GM10266 (cell line): ENCODE results near the gene S100A8.

Source experiments
- DNase-seq: peaks from one replicate; pipeline ENCODE4 v3.0.0; 2012; ENCODE audit errors: extremely low spot score
- TF ChIP-seq, protein P1 (sequence below): IDR thresholded peaks from 2 replicates; pipeline ENCODE4 v1.5.1; 2012; ENCODE audit warnings: mild to moderate bottlenecking, low read depth; ENCODE audit not compliant: control insufficient read depth, insufficient read depth; ENCODE audit errors: missing control alignments

The S100A8 gene

GRCh38 chr1:153390938-153391710 lies at the start of gene S100A8:
S100A8 (minus strand) TSS chr1:153391073; CDS start chr1:153390535, 538 bp downstream.
- no peak for DNase-seq
- TF ChIP-seq, protein P1, sequence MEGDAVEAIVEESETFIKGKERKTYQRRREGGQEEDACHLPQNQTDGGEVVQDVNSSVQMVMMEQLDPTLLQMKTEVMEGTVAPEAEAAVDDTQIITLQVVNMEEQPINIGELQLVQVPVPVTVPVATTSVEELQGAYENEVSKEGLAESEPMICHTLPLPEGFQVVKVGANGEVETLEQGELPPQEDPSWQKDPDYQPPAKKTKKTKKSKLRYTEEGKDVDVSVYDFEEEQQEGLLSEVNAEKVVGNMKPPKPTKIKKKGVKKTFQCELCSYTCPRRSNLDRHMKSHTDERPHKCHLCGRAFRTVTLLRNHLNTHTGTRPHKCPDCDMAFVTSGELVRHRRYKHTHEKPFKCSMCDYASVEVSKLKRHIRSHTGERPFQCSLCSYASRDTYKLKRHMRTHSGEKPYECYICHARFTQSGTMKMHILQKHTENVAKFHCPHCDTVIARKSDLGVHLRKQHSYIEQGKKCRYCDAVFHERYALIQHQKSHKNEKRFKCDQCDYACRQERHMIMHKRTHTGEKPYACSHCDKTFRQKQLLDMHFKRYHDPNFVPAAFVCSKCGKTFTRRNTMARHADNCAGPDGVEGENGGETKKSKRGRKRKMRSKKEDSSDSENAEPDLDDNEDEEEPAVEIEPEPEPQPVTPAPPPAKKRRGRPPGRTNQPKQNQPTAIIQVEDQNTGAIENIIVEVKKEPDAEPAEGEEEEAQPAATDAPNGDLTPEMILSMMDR, result no peak

GRCh38 chr1:153439273-153439672 lies 48.4 kb upstream of the S100A8 start:
- TF ChIP-seq, protein P1, result no peak
- DNase-seq, result no peak

DNA sequence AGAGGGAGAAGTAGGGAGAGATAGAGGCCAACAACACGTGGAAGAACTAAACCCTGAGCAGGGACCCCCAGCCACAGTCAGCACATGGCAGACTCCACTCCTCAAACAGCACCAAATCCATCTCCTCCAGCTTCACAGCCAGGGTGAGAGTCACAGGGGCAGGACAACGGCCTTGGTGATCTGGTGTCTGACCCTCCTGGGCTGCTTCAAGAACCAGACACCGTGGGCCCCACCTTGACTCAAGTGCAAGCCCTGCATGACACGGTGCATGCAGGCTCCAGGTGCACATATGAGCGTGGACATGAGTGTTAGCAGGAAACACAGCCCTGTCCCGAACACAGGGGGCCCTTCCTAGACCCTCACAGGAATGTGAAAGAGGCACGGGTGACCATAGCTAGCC lies 47.7 kb upstream of the S100A8 start:
- TF ChIP-seq, protein P1, result no peak
- DNase-seq, result no peak

DNA sequence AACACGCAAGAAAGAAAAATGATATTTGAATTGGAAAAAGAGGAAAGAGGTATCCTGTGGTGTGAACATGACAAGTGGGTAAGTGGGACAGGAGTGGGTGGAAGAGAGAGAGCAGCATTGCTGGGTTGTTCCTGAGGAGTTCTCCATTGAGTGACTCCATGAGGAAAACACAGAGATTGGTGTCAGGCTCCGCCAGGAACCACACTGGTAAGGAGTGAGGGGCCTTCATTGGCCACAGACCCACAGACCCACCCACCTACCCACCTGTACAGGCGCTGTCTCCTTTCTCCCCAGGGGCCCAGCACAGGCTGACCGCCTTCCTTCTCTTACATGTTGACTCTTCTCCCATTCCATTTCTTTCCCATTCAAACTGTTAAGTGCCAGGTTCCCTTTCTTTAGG lies 46.4 kb upstream of the S100A8 start:
- TF ChIP-seq, protein P1, result no peak
- no peak for DNase-seq

DNA sequence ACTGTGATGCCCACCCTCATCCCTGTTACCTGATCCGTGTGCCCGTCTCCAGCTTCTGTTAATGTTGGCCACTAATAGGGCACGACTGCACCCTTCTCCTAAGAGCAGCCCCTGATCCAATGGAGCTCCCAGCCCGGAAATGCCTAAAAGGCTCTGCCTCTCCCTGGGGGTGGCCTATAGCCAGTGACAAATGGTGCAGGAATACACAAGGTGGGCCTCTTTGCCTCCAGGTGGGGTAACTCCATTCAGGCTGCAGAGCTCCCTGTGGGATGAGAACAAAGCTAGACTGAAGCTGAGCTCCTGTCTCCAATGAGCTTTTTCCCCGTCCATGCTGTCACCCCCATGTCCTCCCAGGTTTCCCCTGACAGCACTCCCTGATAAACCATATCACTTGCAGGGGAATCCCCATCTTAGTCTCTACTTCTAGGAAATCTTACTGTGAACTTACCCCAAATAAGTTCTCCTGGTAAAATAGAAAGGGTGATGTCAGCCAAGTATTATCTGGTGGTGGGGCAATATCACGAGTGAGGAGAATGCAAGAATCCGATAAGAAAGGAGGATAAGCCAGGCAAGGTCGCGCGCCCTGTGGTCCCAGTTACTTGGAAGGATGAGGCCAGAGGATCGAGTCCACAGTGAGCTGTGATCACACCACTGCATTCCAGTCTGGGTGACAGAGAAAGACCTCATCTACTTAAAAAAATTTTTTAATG lies 44.0 kb upstream of the S100A8 start:
- TF ChIP-seq, protein P1, result no peak
- no peak for DNase-seq

DNA sequence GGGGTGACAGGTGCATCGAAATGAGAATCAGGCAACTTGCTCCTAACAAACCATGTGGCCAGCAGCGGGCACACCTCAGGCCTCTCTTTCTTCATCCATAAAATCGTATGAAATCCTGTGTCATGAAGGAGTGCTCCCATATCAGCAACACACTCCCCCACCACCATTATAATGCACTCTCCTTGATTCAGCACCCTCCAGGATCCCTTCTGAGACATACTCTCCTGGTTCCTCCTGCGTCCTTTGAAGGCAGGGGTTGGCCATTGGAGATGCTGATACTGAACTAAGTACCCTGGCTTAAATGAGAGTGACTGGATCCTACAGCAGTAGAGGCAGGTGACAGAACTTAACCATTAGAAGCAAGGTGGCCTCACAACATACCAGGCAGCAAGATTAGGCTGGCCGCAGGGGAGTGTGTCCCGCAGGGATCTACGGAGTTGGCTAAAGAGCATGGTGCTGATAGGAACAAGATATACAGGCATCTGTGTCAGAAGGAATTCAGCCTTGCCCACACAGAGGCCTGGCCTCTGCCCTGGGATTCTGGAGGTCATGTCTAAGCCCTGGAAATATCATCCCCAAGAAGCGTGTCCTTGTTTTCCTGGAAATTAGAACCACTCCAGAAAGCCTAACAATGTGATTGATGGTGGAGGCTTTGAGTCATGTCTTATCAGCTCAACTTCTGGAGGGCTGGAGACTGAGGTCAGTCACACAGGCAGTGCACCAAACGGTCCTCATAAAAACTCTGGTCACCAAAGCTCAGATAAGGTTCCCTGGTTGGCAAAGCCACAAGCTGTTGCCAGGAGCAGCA lies 42.2 kb upstream of the S100A8 start:
- DNase-seq, result no peak
- TF ChIP-seq, protein P1, result no peak
